Psoas muscle (tissue), 8 donors: ENCODE measurements around the gene TMEM14A. TPM values are rescaled to one million over a fixed set of nuclear protein-coding genes. Genes with fewer than 3 reads are reported as not detected.

Source experiments
- ATAC-seq, 4 donors: fragments of 200-7000 bp; cut with Tn5 transposase; one replicate each; pipeline ENCODE4 v1.9.1; 2020; ENCODE audit warnings: moderate library complexity in 3 of 4, mild to moderate bottlenecking in 2 of 4
- DNase-seq, 2 donors: peaks; one replicate each; pipeline ENCODE4 v3.0.0-alpha.2; 2020
- H3K27ac ChIP-seq: fragments of 200-600 bp; one replicate; pipeline ENCODE4 v1.8.0; 2022
- H3K27me3 ChIP-seq, 3 donors: fragments of 200-600 bp in 1 of 3; one replicate each; pipeline versions ENCODE4 v1.6.1 to v1.8.0; 2013 to 2022; ENCODE audit warnings: low read length in 2 of 3, mild to moderate bottlenecking in 2 of 3, moderate library complexity in 1 of 3; ENCODE audit not compliant: insufficient read depth in 3 of 3
- H3K36me3 ChIP-seq, 2 donors: fragments of 200-600 bp in 1 of 2; one replicate each; pipeline versions ENCODE4 v1.6.1 to v1.8.0; 2013 to 2022; ENCODE audit warnings: low read depth in 1 of 2, mild to moderate bottlenecking in 1 of 2, moderate library complexity in 1 of 2; ENCODE audit not compliant: insufficient read depth in 1 of 2
- H3K4me1 ChIP-seq: fragments of 200-600 bp; one replicate; pipeline ENCODE4 v1.8.0; 2022
- H3K4me3 ChIP-seq: fragments of 200-600 bp; one replicate; pipeline ENCODE4 v1.8.0; 2022; ENCODE audit warnings: mild to moderate bottlenecking
- H3K9me3 ChIP-seq: fragments of 200-600 bp; one replicate; pipeline ENCODE4 v1.8.0; 2022
- WGBS, 3 donors: extraction: QIAGEN DNeasy Blood & Tissue Kit; methylation state at CpG; one replicate each; pipeline versions ENCODE4 v1.1.6 to v1.1.7; 2013; 5-methylcytosine and 5-hydroxymethylcytosine counted together
- intact Hi-C, 2 donors: fragments of 100-400 bp; cut with DNase I; formaldehyde crosslinking; loops; one replicate each; pipeline versions ENCODE4 v1.11.0 to v1.14.2; 2022
- polyA plus RNA-seq, 3 donors: library from polyadenylated mRNA; stranded (reverse); fragments of 200-250 nt; gene quantifications; one replicate each; pipeline ENCODE4 v1.2.3, GENCODE V29; 2013
- total RNA-seq, 4 donors: library from RNA; stranded (reverse); fragmentation: NEBNext Ultra II Directional in 2 of 4; extraction: Animal tissue kit (Norgen Biotek cat#: 25700) in 2 of 4; gene quantifications; one replicate each; pipeline versions ENCODE4 v1.2.1 to v1.2.4, GENCODE V29; 2021 to 2023
- TF ChIP-seq, protein P1 (sequence below): fragments of 200-600 bp; IDR thresholded peaks from one replicate; pipeline ENCODE4 v1.8.0; 2022; ENCODE audit warnings: antibody characterized with exemption
- donor health status: healthy with polysubstance abuse.
- donor health status: DM: no; HTN: no; CAD: no; lungs with moderate emphysema.
- donor health status: Bipolar disorder and iron deficiency.
- donor health status: healthy.
- donor health status: DM: yes; HTN: yes; CAD: no.
- donor health status: DM: no; HTN: no; CAD: no.
- donor health status: DM: no; HTN: no; CAD: no.
- donor health status: DM: yes; HTN: yes; CAD: no.

TMEM14A gene
- total and polyA plus RNA-seq, 7 donors: 1.2 to 3.5 (median 2.7) TPM

- Histone ChIP-seq H3K27me3 (peaks cover 0 to 3% (median 2%) of the 10 kb centered on the region in 3 donors), H3K9me3 (no peaks in the 10 kb centered on the region), H3K4me3 (no peak overlapping the region), H3K27ac (no peak overlapping the region), H3K36me3 (no peaks in the 10 kb centered on the region), H3K4me1 (no peaks in the 10 kb centered on the region)
- TF ChIP-seq, protein P1, sequence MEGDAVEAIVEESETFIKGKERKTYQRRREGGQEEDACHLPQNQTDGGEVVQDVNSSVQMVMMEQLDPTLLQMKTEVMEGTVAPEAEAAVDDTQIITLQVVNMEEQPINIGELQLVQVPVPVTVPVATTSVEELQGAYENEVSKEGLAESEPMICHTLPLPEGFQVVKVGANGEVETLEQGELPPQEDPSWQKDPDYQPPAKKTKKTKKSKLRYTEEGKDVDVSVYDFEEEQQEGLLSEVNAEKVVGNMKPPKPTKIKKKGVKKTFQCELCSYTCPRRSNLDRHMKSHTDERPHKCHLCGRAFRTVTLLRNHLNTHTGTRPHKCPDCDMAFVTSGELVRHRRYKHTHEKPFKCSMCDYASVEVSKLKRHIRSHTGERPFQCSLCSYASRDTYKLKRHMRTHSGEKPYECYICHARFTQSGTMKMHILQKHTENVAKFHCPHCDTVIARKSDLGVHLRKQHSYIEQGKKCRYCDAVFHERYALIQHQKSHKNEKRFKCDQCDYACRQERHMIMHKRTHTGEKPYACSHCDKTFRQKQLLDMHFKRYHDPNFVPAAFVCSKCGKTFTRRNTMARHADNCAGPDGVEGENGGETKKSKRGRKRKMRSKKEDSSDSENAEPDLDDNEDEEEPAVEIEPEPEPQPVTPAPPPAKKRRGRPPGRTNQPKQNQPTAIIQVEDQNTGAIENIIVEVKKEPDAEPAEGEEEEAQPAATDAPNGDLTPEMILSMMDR: no peak
- ATAC-seq: no peak
- DNase-seq: no peak
- intact Hi-C loops: no loop called here
- WGBS, 3 donors: 78 to 87% (median 84%) methylated on average over 4 of the region's 4 CpGs
Observed at GRCh38 chr6:52657870-52658269, 13.0 kb upstream of the TMEM14A start.

GRCh38 chr6:52661551-52661950, 9.4 kb upstream of the TMEM14A start:
- WGBS, 3 donors: 55 to 81% (median 74%) methylated on average over 3 of the region's 3 CpGs
- Histone ChIP-seq H3K27me3 (peaks cover 0 to 5% (median 2%) of the 10 kb centered on the region in 3 donors), H3K4me3 (no peak overlapping the region), H3K4me1 (no peaks in the 10 kb centered on the region), H3K27ac (no peak overlapping the region), H3K36me3 (no peaks in the 10 kb centered on the region), H3K9me3 (no peaks in the 10 kb centered on the region)
- ATAC-seq (no peak), DNase-seq (no peak)
- intact Hi-C loops: loop anchor here (5.0 kb wide), 2 partner anchors 64 to 159 kb away; no protein-coding TSS in a partner anchor
- TF ChIP-seq, protein P1: no peak

DNA sequence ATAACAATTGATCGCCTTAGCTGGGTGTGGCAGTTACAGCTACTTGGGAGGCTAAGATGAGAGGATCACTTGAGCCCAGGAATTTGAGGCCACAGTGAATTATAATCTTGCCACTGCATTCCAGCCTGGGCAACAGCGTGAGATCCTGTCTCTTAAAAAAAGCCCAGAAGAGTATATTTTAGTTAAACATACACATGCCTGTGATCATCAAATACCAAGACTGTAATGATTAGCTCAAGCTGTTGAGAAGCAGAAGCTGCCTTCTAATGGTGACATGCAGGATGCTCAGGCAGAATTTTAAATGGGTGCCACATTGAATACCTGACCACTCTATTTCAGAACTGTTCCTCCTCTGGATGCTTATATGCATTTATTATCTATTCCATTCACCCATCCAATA, 8.9 kb upstream of the TMEM14A start:
- no peaks in the 10 kb centered on the region for H3K9me3 ChIP-seq
- H3K4me1 ChIP-seq: no peaks in the 10 kb centered on the region
- H3K27ac ChIP-seq: no peak overlapping the region
- peaks cover 0 to 5% (median 2%) of the 10 kb centered on the region in 3 donors for H3K27me3 ChIP-seq
- H3K4me3 ChIP-seq: no peak overlapping the region
- no peak for DNase-seq
- TF ChIP-seq, protein P1: no peak
- intact Hi-C loops: loop anchor here (2.0 to 5.0 kb wide), 3 partner anchors 65 to 245 kb away; no protein-coding TSS in a partner anchor
- ATAC-seq: no peak
- H3K36me3 ChIP-seq: no peaks in the 10 kb centered on the region
- 87 to 92% (median 92%) methylated on average over 2 of the region's 2 CpGs for WGBS, 3 donors

GRCh38 chr6:52663120-52663935, 7.6 kb upstream of the TMEM14A start:
- TF ChIP-seq, protein P1: peak; percentile 83
- no peaks in the 10 kb centered on the region for H3K9me3 ChIP-seq
- H3K36me3 ChIP-seq: no peaks in the 10 kb centered on the region
- peak overlapping the region; percentile 84 for H3K4me3 ChIP-seq
- H3K4me1 ChIP-seq: no peaks in the 10 kb centered on the region
- intact Hi-C loops: loop anchor here (1.0 to 5.0 kb wide), 4 partner anchors 66 to 247 kb away; no protein-coding TSS in a partner anchor
- peak; percentile 76 to 92 (median 78) for ATAC-seq
- no peak overlapping the region for H3K27ac ChIP-seq
- peaks cover 0 to 5% (median 0%) of the 10 kb centered on the region in 3 donors for H3K27me3 ChIP-seq
- DNase-seq: peak in 1 of 2 donors; percentile 29
- WGBS, 3 donors: 10 to 21% (median 14%) methylated on average over 12 of the region's 12 CpGs
